GM12878 (cell line): Measurements from ENCODE around the gene ATF4. TPM values are rescaled to one million over a fixed set of nuclear protein-coding genes. Genes with fewer than 3 reads are reported as not detected.

Source experiments
- ATAC-seq: fragments of 200-7000 bp; cut with Tn5 transposase; 3 replicates; pipeline ENCODE4 v1.9.1; 2020; ENCODE audit warnings: mild to moderate bottlenecking, moderate library complexity
- BruUV-seq: library from RNA; stranded (reverse); fragments of 400-500 nt; replicated peaks from 2 replicates; lab custom pipeline; 2021; lab: Mats Ljungman, UMichigan
- CTCF ChIA-PET: fragments of 300-600 bp; sonication (Branson Sonifier 250); formaldehyde crosslinking; extraction: SDS; loops from one replicate; lab custom pipeline; 2021; ENCODE audit warnings: inconsistent platforms; lab: Yijun Ruan, JAX
- POLR2A ChIA-PET: fragments of 350-600 bp; formaldehyde crosslinking; extraction: SDS; loops from one replicate; lab custom pipeline; 2021; ENCODE audit warnings: inconsistent platforms; lab: Charles Lee
- RAD21 ChIA-PET: fragments of 300-600 bp; sonication (Branson Sonifier 250); formaldehyde crosslinking; loops from one replicate; lab custom pipeline; 2023; ENCODE audit warnings: antibody characterized with exemption; ENCODE audit not compliant: unreplicated experiment; lab: Charles Lee
- SMC1A ChIA-PET: fragments of 300-600 bp; sonication (Branson Sonifier 250); formaldehyde crosslinking; loops from one replicate; lab custom pipeline; 2023; ENCODE audit not compliant: unreplicated experiment, uncharacterized antibody; lab: Charles Lee
- DNase-seq: peaks from one replicate; pipeline ENCODE4 v3.0.0-alpha.2; 2011; ENCODE audit warnings: low read depth, low spot score
- FAIRE-seq: peaks from 3 replicates; lab custom pipeline; 2011; peaks lifted over from hg19 to GRCh38; lab: Jason Lieb, UNC
- H2AFZ ChIP-seq: 2 replicates; pipeline ENCODE4 v1.6.0; 2011; ENCODE audit warnings: low read depth, low read length, control low read depth; ENCODE audit not compliant: control insufficient read depth
- H3K27ac ChIP-seq: 2 replicates; pipeline ENCODE4 v1.5.1; 2011; ENCODE audit warnings: control low read depth; ENCODE audit not compliant: control insufficient read depth, insufficient read depth
- H3K27me3 ChIP-seq, 2 experiments: replicated peaks in 1 of 2; 2 replicates each; pipeline versions ENCODE4 v1.6.0 to v1.6.1; 2011; ENCODE audit warnings: low read length in 1 of 2; ENCODE audit not compliant: control insufficient read depth in 2 of 2, insufficient read depth in 2 of 2
- H3K36me3 ChIP-seq, 2 experiments: 2 replicates each; pipeline ENCODE4 v1.5.1; 2011; ENCODE audit warnings: low read length in 1 of 2; ENCODE audit not compliant: control insufficient read depth in 2 of 2, insufficient read depth in 2 of 2
- H3K4me1 ChIP-seq: 2 replicates; pipeline ENCODE4 v1.6.1; 2011; ENCODE audit warnings: mild to moderate bottlenecking, low read length, moderate library complexity, mixed read lengths; ENCODE audit not compliant: control insufficient read depth, insufficient read depth
- H3K4me2 ChIP-seq: 2 replicates; pipeline ENCODE4 v1.6.0; 2011; ENCODE audit warnings: control low read depth; ENCODE audit not compliant: control insufficient read depth, insufficient read depth
- H3K4me3 ChIP-seq: fragments of 200-600 bp; sonication (generic); 2 replicates; pipeline ENCODE4 v1.5.1; 2016
- H3K79me2 ChIP-seq: 2 replicates; pipeline ENCODE4 v1.6.0; 2011; ENCODE audit warnings: low read length; ENCODE audit not compliant: control insufficient read depth, insufficient read depth
- H3K9ac ChIP-seq: 2 replicates; pipeline ENCODE4 v1.8.0; 2011; ENCODE audit warnings: low read length, control low read depth, mixed read lengths; ENCODE audit not compliant: control insufficient read depth, insufficient read depth
- H3K9me3 ChIP-seq: replicated peaks from 3 replicates; pipeline ENCODE4 v1.5.1; 2011; ENCODE audit warnings: mild to moderate bottlenecking, low read length; ENCODE audit not compliant: control insufficient read depth, insufficient read depth
- H4K20me1 ChIP-seq: 2 replicates; pipeline ENCODE4 v1.6.0; 2011; ENCODE audit not compliant: control insufficient read depth, insufficient read depth
- BMI1 ChIP-seq: fragments of 450-650 bp; IDR thresholded peaks from 2 replicates; pipeline ENCODE4 v1.6.1; 2016; ENCODE audit warnings: mild to moderate bottlenecking, moderate library complexity, borderline replicate concordance
- ESRRA ChIP-seq: IDR thresholded peaks from 2 replicates; pipeline ENCODE4 v1.6.1; 2012; ENCODE audit warnings: mild to moderate bottlenecking, low read length, improper control_type of control experiment
- HSF1 ChIP-seq: fragments of 150-350 bp; IDR thresholded peaks from 2 replicates; pipeline ENCODE4 v1.6.1; 2014; ENCODE audit warnings: mild to moderate bottlenecking, low read depth, low read length
- IRF4 ChIP-seq: IDR thresholded peaks from 2 replicates; pipeline ENCODE4 v1.6.1; 2011; ENCODE audit warnings: low read depth, low read length
- NFIC ChIP-seq: IDR thresholded peaks from 2 replicates; pipeline ENCODE4 v1.6.1; 2012; ENCODE audit warnings: low read depth, mild to moderate bottlenecking, inconsistent platforms, low read length, moderate library complexity
- NR2C2 ChIP-seq: IDR thresholded peaks from 2 replicates; pipeline ENCODE4 v1.6.1; 2011; ENCODE audit warnings: borderline replicate concordance, low read depth; ENCODE audit not compliant: control insufficient read depth, insufficient read length
- PKNOX1 ChIP-seq: fragments of 450-650 bp; IDR thresholded peaks from 2 replicates; pipeline ENCODE4 v1.6.1; 2016; ENCODE audit warnings: mild to moderate bottlenecking
- PML ChIP-seq: IDR thresholded peaks from 2 replicates; pipeline ENCODE4 v1.6.1; 2012; ENCODE audit warnings: low read length, inconsistent platforms
- POLR2A ChIP-seq: IDR thresholded peaks from 2 replicates; pipeline ENCODE4 v1.6.1; 2011; ENCODE audit warnings: low read depth, mild to moderate bottlenecking, low read length
- SP1 ChIP-seq: IDR thresholded peaks from one replicate; pipeline ENCODE4 v1.6.1; 2011; ENCODE audit warnings: low read depth, low read length
- SPI1 ChIP-seq: IDR thresholded peaks from 2 replicates; pipeline ENCODE4 v1.6.1; 2011; ENCODE audit warnings: low read depth, mild to moderate bottlenecking, low read length, moderate library complexity, borderline replicate concordance; ENCODE audit not compliant: insufficient read depth
- USF1 ChIP-seq: IDR thresholded peaks from 2 replicates; pipeline ENCODE4 v1.6.1; 2011; ENCODE audit warnings: borderline replicate concordance, low read depth, mild to moderate bottlenecking, moderate library complexity, mixed read lengths, low read length; ENCODE audit not compliant: insufficient read depth; ENCODE audit errors: extremely low read length
- YBX1 ChIP-seq: fragments of 450-650 bp; IDR thresholded peaks from 2 replicates; pipeline ENCODE4 v1.6.1; 2016; ENCODE audit warnings: antibody characterized with exemption
- ZNF622 ChIP-seq: fragments of 450-650 bp; IDR thresholded peaks from 2 replicates; pipeline ENCODE4 v1.6.1; 2017; ENCODE audit warnings: mild to moderate bottlenecking, inconsistent platforms
- WGBS: methylation state at CpG from one replicate; pipeline ENCODE4 v1.1.6; 2016; ENCODE audit warnings: low lambda C conversion rate; ENCODE audit not compliant: insufficient replicate concordance, insufficient coverage; ENCODE audit errors: missing lambda C conversion rate; 5-methylcytosine and 5-hydroxymethylcytosine counted together
- in situ Hi-C: fragments of 300-500 bp; cut with MboI; formaldehyde crosslinking; loops from 9 replicates; pipeline ENCODE4 v1.14.3; 2018; ENCODE audit warnings: mixed read lengths
- intact Hi-C: fragments of 100-400 bp; cut with micrococcal nuclease; formaldehyde crosslinking; loops from one replicate; pipeline ENCODE4 v1.14.2; 2022; ENCODE audit not compliant: unreplicated experiment
- polyA plus RNA-seq, 11 experiments: library from polyadenylated mRNA; depleted of rRNA in 4 of 11; unstranded in 6 of 11; stranded (reverse) in 5 of 11; fragments of >200 nt; fragmentation: Nextera tagmentation in 4 of 11; fragmentation: Illumina TruSeq in 1 of 11; extraction: Ambion mirVana in 4 of 11; extraction: Trizol in 1 of 11; gene quantifications; 1 replicate in 1 of 11; 2 replicates in 10 of 11; pipeline versions ENCODE4 v1.2.1 to v1.2.3, GENCODE V29; 2011 to 2016; ENCODE audit warnings: inconsistent platforms in 2 of 11, missing spikeins in 2 of 11, low read depth in 1 of 11
- total RNA-seq, 4 experiments: library from RNA; depleted of rRNA in 3 of 4; stranded (reverse); fragments of >200 nt in 3 of 4; fragmentation: Illumina TruSeq in 1 of 4; extraction: Trizol in 1 of 4; gene quantifications; 2 replicates each; pipeline versions ENCODE4 v1.2.1 to v1.2.3, GENCODE V29; 2013 to 2021
- TF ChIP-seq, protein P1 (sequence below): fragments of 450-650 bp; IDR thresholded peaks from 2 replicates; pipeline ENCODE4 v1.6.1; 2016; ENCODE audit warnings: mild to moderate bottlenecking
- TF ChIP-seq, protein P2 (sequence below): fragments of 450-650 bp; IDR thresholded peaks from 2 replicates; pipeline ENCODE4 v1.6.1; 2018; ENCODE audit warnings: borderline replicate concordance, mild to moderate bottlenecking; ENCODE audit not compliant: partially characterized antibody

ATF4 gene
- total and polyA plus RNA-seq, 10 of the 15 experiments (the other 5 are each of a cell fraction or from before 2014, with no cell fraction given) = 88.3 to 605 (median 320) TPM

- peaks cover 61% of the 10 kb centered on the region for H3K79me2 ChIP-seq
- WGBS = 24% methylated on average over 12 of the region's 12 CpGs
- no TSS peak for BruUV-seq
- H3K9me3 ChIP-seq = no peaks in the 10 kb centered on the region
- FAIRE-seq (no peak), DNase-seq (no peak), ATAC-seq (peak; percentile 11)
- H3K36me3 ChIP-seq = peaks cover 10 to 11% of the 10 kb centered on the region in 2 experiments; a peak in 3 of 4 replicates
- H3K27me3 ChIP-seq = no peaks in the 10 kb centered on the region
- intact Hi-C loops (loop anchor here (2.0 kb wide), 3 partner anchors 185 to 357 kb away; partner anchors contain the start of gene RPL3), in situ Hi-C loops (no loop called here)
- peaks cover 58% of the 10 kb centered on the region for H3K4me1 ChIP-seq
- ChIA-PET RAD21 (interaction anchor here (0.8 to 4.7 kb wide), 27 partner anchors 8 to 649 kb away, joined by 3 to 44 read pairs (median 6); partner anchors contain the start of genes ATF4, MIEF1, RPL3 and TAB1), POLR2A (interaction anchor here (0.5 to 2.6 kb wide), 14 partner anchors 8 to 379 kb away, joined by 3 to 32 read pairs (median 6); partner anchors contain the start of genes ATF4 and RPL3), CTCF (interaction anchor here (0.6 to 17.8 kb wide), 35 partner anchors 8 to 858 kb away, joined by 3 to 372 read pairs (median 5); partner anchors contain the start of genes ATF4, MIEF1, RPL3 and SYNGR1), SMC1A (interaction anchor here (0.8 to 2.9 kb wide), 22 partner anchors 8 to 516 kb away, joined by 3 to 30 read pairs (median 8); partner anchors contain the start of genes ATF4, MIEF1, RPL3 and TAB1)
- peak overlapping the region; percentile 96 for H3K27ac ChIP-seq
- peaks cover 17% of the 10 kb centered on the region for H4K20me1 ChIP-seq
- H3K4me2 ChIP-seq = peak overlapping the region; percentile 100
- H3K4me3 ChIP-seq = peak overlapping the region; percentile 70
- peak overlapping the region; percentile 39; the same call in 1 of the 2 replicates for H2AFZ ChIP-seq
- peak overlapping the region; percentile 85 for H3K9ac ChIP-seq
- TF ChIP-seq, protein P1, sequence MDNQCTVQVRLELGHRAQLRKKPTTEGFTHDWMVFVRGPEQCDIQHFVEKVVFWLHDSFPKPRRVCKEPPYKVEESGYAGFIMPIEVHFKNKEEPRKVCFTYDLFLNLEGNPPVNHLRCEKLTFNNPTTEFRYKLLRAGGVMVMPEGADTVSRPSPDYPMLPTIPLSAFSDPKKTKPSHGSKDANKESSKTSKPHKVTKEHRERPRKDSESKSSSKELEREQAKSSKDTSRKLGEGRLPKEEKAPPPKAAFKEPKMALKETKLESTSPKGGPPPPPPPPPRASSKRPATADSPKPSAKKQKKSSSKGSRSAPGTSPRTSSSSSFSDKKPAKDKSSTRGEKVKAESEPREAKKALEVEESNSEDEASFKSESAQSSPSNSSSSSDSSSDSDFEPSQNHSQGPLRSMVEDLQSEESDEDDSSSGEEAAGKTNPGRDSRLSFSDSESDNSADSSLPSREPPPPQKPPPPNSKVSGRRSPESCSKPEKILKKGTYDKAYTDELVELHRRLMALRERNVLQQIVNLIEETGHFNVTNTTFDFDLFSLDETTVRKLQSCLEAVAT = peak; percentile 40; the same call in 1 of the 2 replicates
- TF ChIP-seq ZNF622 (no peak), PML (no peak), BMI1 (no peak), PKNOX1 (peak; percentile 87), NFIC (no peak), POLR2A (peak; percentile 77), IRF4 (no peak), YBX1 (no peak), SPI1 (no peak), SP1 (no peak), HSF1 (no peak), ESRRA (no peak), NR2C2 (no peak), USF1 (no peak)
- TF ChIP-seq, protein P2, sequence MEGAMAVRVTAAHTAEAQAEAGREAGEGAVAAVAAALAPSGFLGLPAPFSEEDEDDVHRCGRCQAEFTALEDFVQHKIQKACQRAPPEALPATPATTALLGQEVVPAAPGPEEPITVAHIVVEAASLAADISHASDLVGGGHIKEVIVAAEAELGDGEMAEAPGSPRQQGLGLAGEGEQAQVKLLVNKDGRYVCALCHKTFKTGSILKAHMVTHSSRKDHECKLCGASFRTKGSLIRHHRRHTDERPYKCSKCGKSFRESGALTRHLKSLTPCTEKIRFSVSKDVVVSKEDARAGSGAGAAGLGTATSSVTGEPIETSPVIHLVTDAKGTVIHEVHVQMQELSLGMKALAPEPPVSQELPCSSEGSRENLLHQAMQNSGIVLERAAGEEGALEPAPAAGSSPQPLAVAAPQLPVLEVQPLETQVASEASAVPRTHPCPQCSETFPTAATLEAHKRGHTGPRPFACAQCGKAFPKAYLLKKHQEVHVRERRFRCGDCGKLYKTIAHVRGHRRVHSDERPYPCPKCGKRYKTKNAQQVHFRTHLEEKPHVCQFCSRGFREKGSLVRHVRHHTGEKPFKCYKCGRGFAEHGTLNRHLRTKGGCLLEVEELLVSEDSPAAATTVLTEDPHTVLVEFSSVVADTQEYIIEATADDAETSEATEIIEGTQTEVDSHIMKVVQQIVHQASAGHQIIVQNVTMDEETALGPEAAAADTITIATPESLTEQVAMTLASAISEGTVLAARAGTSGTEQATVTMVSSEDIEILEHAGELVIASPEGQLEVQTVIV = no peak
These were observed 7.8 kb downstream of the ATF4 start for GRCh38 chr22:39528080-39528661.
